ENCODE data around the gene DUSP22.

DNA sequence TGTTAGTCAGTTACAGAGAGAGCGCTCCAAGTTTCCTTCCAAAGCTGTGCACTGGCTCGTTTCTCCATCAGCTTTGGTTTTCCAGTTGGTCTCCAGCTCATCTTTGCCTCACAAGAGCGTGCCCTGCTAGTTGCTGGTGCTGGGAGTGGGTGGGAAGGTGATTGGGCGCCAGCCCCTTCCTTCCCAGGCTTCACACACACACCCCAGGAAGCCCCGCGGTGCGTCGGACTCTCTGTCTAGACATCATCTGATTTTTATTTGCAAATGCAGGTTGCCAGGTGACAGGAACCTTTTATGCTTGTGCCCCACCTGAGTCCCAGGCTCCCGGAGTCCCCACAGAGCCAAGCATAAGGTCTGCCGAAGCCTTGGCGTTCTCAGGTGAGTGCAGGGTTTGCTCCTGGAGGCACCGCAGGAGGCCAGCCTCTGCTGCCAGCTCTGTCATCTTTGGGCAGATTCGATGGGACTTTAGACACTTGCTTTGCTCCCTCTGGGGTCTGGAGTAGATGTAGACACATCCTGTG is 106.3 kb downstream of the DUSP22 start:
- no peak for TF ChIP-seq GATA3 (IDR thresholded peaks at IDR 0.05; ENCODE audit: low read depth, low read length)
- TF ChIP-seq GATA2 (IDR thresholded peaks at IDR 0.05; ENCODE audit: low read depth, low read length), result no peak

Measured in SH-SY5Y (cell line).